HG03175 (cell line): ENCODE measurements around the gene TAGAP.

Source experiments
- ATAC-seq: cut with Tn5 transposase; IDR thresholded peaks from one replicate; pipeline ENCODE4 v1.9.1; 2021; ENCODE audit warnings: mild to moderate bottlenecking, moderate library complexity; ENCODE audit not compliant: unreplicated experiment

TAGAP gene

DNA sequence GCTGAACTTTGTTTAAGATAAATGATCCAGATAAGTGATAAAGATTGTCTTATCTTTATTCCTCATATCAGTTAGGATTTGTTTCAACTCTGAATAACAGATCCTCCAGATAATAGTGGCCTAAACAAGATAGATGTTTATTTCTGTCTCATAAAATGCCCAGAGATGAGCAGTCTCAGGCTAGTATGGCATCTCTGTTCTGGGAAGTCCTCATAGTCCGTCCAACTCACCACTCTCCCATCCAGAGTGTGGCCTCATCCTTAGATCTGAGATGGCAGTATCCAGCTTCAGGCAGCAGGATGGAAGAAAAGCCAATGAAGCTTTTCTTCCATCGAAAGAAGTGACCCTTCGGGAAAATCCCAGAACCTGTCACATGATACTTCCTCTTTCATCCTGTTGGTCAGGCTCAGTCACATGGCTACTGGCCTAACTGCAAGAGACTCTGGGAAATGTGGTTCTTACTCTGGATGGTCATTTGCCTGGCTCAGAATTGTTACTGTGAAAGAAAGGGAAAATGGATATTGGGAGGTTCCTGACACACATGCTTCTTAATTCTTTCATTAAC, 29.4 kb upstream of the TAGAP start:
- ATAC-seq: no peak

DNA sequence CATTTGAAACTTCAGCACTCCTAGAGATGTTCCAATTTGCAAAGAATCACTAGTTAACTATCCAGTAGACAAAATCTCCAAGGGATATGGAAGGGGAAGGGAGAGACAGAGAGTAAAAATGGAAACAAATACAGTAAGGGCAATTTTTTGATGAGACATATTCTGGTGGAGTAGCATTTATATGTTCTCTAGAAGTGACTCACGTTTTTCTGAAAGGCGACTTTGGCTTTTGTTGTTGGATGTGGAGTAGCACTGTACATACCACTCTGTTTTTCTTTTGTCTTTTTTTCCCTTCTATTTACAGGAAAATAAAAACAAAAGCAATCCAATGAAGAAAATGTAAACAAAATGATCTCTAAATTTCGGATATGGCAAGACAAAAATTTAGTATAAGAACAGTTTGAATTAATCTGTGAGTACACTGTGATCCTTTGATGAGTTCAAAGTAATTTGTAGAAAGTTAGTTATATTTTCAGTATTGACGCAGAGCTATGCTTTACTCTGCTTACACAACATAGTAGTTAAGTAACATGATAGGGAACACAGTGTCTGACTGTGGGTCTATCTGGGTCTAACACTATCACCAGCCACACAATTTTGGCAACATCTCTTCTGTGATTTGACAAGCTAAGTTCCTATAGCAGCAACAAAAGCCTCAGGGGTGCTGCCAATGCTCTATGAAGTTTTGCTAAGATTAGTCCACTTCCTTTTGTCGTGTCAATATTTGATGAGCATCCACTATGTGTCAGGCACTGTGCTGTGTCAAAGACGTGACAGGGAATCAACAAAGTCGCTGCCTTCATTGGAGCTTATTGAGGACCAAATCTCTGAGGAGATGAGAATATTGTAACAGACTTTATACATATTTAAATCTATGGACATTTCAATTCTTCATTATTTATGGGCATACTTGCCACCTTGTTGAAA, 27.3 kb upstream of the TAGAP start:
- no peak for ATAC-seq

GRCh38 chr6:159068904-159069578, 24.2 kb upstream of the TAGAP start:
- ATAC-seq: no peak

- ATAC-seq: no peak
Observed at GRCh38 chr6:159067334-159067733, 22.5 kb upstream of the TAGAP start.

DNA sequence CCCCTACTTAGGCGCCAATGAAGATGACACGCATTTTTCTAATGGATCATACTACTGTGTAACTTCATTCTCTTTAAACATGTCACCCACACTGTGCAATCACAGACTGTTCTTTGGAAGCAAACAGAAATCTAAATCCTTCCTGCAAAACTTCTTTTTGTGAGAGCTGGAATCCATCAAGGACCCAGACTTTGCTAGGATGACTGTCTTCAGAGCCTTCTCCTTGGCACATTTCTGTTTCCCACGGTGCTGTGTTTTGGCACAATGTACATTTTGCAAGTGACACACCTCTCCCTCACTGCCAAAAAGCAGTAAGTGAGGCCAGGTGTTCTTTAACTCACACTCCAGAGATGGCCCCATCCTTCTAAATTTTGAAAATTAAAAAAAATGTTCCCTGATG, 21.7 kb upstream of the TAGAP start:
- ATAC-seq: no peak

- no peak for ATAC-seq
Observed at GRCh38 chr6:159065759-159066329, 21.1 kb upstream of the TAGAP start.

GRCh38 chr6:159065091-159065490, 20.3 kb upstream of the TAGAP start:
- ATAC-seq: no peak

DNA sequence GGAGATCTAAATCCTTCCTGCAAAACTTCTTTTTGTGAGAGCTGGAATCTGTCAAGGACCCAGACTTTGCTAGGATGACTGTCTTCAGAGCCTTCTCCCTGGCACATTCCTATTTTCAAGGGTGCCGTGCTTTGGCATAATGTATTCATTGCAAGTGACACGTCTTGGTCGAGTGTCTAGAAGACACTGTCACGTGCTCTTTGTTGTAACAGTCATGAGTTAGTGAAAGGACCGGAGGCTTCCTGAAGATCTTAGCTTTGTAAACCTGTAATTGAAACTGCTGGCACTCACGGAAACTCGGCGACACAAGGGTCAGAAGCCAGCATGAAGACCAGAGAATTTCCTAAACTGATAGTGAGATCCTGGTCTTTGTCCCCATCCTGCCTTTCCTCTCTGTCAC, 19.7 kb upstream of the TAGAP start:
- no peak for ATAC-seq

DNA sequence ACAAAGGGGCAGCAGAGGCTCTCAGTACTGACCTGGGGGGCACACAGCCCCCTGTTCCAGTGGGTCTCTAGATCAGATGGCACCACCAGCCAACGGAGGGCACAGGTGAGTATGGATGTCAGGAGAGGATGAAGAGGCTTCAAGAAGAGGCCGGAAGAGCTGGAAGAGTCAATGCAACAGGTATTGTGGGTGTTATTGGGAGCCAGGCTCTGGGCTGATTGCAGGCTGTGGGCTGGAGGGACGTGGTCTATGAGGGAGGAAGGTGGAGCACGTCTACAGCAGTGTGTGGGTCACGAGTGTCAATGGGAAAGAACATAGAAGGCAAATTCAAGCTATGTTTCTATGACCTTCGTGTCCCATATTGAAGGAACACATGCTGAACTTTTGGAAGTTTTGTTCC, 18.8 kb upstream of the TAGAP start:
- ATAC-seq: no peak

DNA sequence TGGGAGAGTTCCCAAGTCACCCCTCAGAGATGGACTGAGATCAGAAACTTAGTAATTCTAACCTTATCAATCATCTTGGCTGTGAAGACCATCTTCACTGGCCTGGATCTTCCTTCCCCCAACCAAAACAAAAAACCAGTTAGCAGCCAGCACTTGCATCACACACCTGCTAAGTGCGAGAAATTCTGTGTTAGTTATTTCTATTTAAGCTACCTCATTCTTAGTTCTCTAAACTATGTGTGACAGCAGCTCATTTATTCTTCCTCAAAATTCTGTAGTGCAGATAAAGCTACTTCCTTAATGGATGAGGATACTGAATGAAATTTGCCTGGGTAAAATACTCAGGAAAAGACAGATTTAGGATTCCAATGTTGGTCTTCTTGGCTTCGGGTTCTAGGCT, 18.2 kb upstream of the TAGAP start:
- no peak for ATAC-seq

- peak; percentile 71 for ATAC-seq
Observed at GRCh38 chr6:159062564-159062945, 17.8 kb upstream of the TAGAP start.

DNA sequence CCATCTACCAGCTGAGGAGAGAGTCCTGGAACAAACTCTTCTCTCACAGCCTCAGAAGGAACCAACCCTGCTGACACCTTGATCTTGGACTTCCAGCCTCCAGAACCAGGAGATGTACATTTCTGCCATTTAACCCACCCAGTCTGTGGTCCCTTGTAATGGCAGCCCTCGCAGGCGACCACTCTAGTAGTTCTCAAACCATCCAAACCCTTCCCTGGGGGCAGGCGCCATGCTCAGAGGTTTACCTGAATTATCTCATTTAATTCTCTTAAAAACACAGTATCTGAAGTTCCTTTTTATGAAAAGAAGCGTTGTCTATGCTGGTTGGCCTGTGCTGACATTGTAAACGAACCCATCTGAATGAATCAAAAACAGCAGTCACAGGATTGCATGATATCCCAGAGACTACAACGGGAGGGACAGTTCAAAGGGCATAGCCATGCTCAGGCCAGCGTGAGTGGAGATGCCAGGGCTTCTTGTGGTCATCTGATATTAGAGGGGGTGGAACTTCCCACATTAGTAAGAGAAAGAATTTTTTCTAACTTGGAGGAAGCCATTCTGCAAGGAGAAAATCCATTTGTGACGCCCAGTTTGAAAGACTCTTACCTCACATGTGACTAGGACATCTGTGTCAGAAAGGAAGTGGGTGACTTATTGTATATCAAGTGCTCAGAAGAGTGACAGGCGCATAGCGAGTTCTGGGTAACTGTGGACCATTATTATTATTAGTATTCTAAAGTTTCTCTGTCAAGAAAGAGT, 17.2 kb upstream of the TAGAP start:
- ATAC-seq: peak; percentile 74

DNA sequence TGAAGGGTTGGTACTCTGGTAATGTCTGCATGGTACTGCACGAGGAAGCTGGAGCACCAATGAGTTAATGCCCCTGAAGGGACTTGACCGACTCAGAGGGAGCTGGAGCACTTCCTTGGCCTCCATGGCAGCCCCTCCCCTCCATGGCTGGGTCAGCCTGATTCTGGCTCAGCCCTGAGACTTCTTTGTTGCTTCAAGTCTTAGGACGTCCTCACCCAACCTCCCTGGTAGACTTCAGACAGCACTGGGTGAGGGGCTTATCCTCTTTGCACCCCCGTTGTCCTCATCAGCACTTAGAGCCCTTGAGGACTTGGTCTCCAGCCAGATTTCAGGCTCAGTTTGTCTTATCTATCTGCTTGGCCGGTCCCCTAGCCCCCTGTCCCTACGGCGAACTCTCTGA, 16.4 kb upstream of the TAGAP start:
- ATAC-seq: no peak

- no peak for ATAC-seq
Observed at GRCh38 chr6:159059885-159060506, 15.2 kb upstream of the TAGAP start.

DNA sequence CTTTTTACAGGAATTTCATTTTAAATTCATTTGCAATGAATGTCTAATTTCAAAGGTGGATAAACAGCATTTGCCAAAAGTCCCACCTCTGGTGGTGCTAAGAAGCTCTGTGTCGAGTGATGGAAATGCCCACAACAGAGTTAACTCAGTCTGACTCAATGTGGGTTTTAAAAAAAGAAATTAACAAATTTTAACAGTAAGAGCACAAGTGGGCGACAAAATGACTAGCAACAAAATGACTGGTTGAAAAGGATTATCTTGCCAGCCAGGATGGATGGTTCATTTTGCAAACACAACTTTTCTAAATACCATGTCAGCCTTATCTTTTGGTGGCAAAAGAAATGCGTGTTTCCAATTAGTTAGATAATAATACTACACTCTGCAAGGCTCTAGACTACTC, 14.3 kb upstream of the TAGAP start:
- no peak for ATAC-seq

DNA sequence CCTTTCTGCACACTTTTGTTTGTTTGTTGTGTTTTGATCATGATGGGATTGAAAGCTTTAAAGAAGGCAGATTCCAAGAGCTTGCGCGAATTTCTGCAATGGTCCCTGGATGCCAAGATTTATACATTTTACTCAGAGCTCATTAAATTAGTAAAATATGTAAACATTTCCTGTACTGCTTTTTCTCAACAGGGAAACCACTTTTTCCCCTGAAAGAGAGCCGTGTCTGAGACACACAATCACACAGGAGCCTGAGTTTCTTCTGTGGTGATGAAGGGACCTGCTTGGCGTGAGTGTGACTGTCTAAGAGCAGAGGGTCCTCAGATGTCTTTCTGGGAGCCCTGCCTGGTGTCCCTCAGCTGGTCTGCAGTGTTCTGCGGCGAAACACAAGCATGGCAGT, 12.1 kb upstream of the TAGAP start:
- no peak for ATAC-seq

DNA sequence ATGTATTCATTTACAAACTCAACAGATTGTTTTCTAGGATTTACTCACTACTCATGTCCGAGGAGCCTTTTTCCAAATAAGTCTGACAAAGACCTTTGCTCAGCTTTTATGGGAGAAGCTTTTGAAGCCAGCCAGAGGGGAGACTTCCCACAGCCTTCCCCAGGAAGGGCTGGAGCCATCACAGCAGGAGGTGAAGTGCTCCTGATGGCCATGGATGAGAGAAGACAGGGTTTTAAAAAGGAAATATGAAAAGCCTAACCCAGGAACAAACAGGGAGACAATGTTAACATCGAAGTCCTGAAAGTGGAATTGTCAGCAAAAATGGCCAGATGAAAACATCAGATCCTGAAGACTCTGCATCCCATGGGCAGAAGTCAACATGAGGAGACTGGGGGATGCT, 11.6 kb upstream of the TAGAP start:
- no peak for ATAC-seq

DNA sequence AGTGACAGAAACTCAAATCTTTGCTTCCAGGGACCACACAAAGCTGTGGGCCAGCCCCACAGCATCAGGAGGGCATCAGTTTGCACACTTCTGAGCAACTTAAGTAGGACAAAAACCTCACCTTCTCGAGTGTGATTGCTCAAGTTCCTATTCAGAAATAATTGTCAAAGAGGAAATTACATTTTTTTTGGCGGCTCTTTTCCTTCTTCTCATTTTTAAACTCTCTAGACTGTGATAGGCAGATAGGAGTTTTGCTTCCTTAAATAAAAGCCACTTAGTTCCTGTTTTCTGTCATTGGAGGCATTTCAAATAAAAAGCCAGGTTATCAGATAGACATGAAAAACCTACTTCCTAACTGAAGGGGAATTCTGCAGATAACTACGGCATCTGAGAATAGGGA, 11.2 kb upstream of the TAGAP start:
- ATAC-seq: no peak

DNA sequence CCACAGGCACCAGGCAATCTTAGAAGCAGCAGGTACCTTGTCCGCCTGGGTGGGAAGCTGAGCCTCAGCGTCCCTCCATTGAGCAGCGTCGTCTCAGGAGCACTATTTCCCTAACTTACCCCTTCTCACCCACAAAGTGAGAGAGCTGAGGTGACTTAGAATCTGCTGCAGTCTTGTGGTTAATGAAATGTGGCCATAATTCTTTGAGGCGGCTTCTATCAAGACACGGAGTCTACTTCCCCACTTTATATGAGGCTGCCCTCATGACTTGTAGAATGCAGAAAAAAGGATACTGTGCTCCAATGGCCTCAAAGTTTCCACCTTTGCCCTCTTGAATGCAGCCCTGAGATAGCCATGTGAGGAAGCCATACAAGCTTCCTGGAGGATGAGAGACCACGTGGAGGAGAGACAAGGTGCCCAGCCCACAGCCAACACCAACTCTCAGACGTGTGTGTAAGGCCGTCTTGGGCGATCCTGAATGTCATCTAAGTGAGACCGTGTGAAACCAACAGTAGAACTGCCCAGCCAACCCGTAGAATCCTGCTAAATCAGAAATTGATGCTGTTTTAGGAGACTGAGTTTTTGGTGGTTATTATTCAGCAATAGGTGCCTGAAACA, 9.1 kb upstream of the TAGAP start:
- no peak for ATAC-seq

- ATAC-seq: no peak
Observed at GRCh38 chr6:159052720-159053119, 7.9 kb upstream of the TAGAP start.
